GM21526 (cell line): ENCODE data around the gene CCDC152.
"Not testable (repeated sequence)": the region's sequence is repeated elsewhere in the genome, so short reads cannot be mapped to it uniquely, and the experiment has no call there.

Experiments
- ATAC-seq: cut with Tn5 transposase; IDR thresholded peaks from one replicate; pipeline ENCODE4 v1.9.1; 2021; ENCODE audit warnings: moderate library complexity; ENCODE audit not compliant: unreplicated experiment, low FRiP score

Gene CCDC152

DNA sequence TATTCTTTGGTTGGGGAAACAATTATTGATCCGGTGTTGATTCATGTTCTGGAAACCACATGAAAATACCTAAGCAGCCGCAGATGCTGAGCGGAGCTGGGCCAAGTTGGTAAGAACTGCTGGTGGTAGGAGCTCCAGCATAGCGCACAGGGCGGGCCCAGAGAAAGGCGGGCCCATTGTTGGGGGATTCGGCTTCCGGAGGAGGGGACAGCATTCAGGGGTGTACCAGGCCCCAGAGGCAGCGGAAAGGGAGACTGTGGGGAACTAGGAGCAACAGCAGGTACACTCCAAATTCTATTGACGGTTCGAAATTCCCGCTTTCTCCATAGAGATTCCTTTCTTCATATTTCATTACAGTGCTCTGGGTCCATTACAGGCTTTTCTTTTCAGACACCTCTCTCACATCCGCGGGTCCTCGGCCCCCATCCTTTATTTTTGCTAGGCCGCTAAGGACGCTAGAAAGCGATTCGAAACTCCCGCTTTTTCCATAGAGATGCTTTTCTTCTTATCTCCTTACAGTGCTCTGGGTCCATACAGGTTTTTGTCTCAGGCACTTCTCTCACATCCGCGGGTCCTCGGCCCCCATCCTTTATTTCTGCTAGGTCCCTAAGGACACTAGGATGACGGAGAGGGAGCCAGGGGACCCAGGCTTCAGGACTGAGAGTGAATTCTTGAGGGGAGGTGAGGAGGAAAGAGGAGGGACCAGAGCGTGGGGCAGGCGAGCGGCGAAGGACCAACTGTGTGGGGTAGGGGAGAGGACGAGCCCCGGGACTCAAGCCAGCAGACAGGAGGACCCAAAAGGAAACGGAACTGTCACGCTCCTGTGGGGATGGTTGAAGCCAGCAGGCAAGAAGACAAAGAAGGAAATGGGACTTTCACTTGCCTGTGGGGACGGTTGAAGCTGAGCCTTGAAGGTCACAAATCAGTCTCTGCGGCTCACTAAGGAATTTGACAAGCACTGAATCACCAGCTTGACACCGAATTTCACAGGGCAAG is at the start of gene CCDC152:
Gene CCDC152 (plus strand): TSS at position 213 of the 996 bp plus-strand sequence. CDS start 2,304 bp downstream, outside the sequence.
- peak; percentile 77 for ATAC-seq

- no peak for ATAC-seq
These were observed 40.8 kb upstream of the CCDC152 start for GRCh38 chr5:42715785-42716184.

DNA sequence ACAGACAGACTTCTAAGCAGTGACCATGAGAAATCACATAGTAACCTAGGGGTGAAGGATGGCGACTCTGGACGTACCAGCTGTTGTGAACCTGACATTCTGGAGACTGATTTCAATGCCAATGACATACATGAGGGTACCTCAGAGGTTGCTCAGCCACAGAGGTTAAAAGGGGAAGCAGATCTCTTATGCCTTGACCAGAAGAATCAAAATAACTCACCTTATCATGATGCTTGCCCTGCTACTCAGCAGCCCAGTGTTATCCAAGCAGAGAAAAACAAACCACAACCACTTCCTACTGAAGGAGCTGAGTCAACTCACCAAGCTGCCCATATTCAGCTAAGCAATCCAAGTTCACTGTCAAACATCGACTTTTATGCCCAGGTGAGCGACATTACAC is 38.0 kb upstream of the CCDC152 start:
- peak; percentile 87 for ATAC-seq

GRCh38 chr5:42719034-42719433 is 37.6 kb upstream of the CCDC152 start:
- ATAC-seq, result peak; percentile 7

GRCh38 chr5:42720251-42720650 is 36.4 kb upstream of the CCDC152 start:
- ATAC-seq, result no peak

DNA sequence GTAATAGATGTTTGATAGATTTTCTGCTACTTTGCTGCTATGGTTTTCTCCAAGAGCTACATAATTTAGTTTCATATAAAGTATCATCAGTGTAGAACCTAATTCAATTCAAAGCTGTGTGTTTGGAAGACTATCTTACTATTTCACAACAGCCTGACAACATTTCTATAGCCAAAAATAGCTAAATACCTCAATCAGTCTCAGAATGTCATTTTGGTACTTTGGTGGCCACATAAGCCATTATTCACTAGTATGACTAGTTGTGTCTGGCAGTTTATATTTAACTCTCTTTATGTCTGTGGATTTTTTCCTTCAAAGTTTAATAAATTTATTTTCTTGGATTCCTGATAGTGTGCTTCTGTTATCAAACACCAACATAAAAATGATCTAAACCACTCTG is 35.1 kb upstream of the CCDC152 start:
- ATAC-seq, result no peak

DNA sequence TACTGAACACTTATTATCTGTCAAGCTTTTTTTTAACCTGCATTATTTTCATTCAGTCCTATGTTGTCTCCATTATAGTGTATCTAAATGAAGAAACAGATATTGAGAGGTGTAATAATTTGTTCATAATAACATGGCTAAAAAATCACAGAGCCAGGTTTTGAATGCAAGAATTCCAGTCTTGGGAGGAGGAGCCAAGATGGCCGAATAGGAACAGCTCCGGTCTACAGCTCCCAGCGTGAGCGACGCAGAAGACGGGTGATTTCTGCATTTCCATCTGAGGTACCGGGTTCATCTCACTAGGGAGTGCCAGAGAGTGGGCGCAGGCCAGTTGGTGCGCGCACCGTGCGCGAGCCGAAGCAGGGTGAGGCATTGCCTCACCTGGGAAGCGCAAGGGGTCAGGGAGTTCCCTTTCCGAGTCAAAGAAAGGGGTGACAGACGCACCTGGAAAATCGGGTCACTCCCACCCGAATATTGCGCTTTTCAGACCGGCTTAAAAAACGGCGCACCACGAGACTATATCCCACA is 22.0 kb upstream of the CCDC152 start:
- ATAC-seq, result not testable (repeated sequence)

GRCh38 chr5:42740920-42741319 is 15.7 kb upstream of the CCDC152 start:
- ATAC-seq, result no peak

DNA sequence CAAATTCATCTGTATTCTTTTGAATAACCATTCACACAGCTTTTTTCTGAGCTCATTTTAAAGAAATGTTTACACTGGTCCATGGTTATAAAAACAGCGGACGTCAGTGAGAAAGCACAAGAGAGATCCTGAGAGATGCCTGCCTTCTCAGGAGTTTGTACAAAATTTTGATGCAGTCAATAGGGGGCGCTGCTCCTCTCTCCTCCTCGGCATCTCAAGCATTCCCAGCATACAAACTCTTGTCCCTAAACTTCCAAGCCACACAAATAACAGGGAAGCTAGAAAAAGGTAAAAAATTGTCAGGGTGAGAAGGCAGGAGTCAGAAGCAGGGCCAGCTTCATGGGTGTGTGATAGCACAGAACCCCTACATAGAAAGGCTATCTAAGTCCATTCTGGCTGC is 11.2 kb upstream of the CCDC152 start:
- no peak for ATAC-seq

- no peak for ATAC-seq
These were observed 10.8 kb upstream of the CCDC152 start for GRCh38 chr5:42745856-42746255.

DNA sequence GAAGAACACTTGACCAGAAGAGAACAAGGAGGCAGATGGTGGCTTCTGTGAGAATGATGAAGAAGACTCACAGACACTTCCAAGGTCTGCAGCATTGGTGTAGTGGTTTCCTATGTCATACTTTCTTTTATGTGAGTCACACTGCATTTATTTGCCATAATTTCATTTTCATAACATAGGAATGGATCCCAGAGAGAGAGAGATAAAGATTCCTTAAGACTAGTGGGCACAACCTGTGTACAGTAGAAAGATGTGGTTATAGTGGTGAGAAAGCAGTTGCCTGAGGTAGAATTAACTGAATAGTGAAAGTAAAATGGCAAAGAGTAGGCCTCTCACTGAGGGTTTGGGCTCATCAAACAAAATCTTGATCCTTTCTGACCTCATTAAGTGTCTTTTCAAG is 7.6 kb upstream of the CCDC152 start:
- ATAC-seq, result no peak

- ATAC-seq, result no peak
These were observed 6.1 kb upstream of the CCDC152 start for GRCh38 chr5:42750507-42750906.

DNA sequence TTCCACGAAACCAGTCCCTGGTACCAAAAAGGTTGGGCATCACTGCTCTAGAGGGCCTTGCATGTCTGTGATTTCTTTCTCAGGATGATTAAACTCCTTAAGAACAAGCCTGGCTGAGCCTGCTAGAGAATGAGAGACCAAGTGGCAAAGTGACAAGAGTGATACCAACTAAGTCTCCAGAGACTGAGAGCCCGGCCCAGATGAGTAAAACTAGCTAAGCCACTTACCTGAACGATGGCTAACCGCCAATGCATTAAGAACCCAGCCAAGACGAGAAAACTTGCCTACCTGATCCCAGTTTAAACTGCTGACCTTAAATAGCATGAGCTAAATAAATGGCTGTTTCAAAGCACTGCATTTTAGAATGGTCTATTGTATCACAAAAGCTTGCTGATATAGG is 5.6 kb upstream of the CCDC152 start:
- no peak for ATAC-seq

DNA sequence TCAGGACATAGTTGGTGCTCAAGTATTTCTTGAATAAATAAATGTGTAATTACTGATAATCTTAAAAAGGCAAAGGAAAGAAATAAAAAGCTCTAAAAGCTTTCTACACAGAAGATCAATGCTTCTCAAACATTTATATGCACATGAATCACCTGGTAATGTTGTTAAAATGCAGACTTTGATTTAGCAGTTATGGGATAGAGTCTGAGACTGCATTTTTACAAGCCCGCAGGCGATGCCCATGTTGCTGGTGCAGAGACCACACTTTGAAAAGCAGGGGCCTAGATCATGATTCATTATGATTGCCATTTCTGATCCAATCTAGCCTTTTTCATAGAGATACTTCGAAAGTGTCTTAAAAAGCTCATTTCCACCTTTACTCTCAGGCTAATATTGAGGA is 3.5 kb upstream of the CCDC152 start:
- ATAC-seq, result no peak

DNA sequence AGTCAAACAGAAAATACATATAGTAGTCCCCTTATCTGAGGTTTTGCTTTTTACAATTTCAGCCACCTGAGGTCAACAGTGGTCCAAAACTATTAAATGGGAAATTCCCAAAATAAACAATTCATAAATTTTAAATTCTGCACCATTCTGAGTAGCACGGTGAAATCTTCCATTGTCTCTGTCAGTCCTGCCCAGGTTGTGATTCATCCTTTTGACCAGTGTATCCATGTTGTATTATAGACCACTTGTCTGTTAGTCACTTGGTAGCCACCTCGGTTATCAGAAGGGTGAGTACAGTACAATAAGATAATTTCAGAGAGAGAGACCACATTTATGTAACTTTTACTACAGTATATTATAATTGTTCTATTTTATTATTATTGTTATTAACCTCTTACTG is 2.8 kb downstream of the CCDC152 start:
- ATAC-seq, result no peak

GRCh38 chr5:42760426-42760825 is 3.8 kb downstream of the CCDC152 start:
- no peak for ATAC-seq

- ATAC-seq, result no peak
These were observed 5.2 kb downstream of the CCDC152 start for GRCh38 chr5:42761791-42762190.

DNA sequence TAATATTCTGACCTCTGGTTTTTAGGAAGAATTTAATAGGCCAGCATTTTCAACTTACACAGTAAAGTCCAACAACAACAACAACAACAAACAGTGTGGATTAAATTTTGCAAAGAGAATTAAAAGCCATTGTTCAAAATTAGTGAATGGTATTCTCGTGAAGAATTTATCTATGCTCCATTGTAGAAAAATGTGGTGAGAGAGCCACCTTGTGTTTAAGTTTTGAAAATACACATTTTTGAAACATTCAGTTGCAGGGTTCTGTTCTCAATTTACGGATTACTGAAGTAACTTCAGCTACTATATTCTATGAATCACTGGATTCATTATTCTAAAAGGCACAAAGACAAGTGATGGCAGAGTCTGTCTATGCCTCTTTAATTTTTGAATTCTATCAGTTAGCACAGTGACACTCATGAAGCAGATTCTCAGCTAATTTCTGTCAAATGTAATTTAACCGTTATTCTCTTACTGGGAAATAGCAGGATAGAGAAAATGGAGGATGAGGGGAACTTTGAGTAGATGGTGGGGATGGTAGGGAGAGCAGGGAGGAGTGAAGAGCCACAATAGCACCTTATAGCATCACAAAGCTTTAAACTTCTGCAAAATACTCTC is 11.0 kb downstream of the CCDC152 start:
- ATAC-seq, result no peak

DNA sequence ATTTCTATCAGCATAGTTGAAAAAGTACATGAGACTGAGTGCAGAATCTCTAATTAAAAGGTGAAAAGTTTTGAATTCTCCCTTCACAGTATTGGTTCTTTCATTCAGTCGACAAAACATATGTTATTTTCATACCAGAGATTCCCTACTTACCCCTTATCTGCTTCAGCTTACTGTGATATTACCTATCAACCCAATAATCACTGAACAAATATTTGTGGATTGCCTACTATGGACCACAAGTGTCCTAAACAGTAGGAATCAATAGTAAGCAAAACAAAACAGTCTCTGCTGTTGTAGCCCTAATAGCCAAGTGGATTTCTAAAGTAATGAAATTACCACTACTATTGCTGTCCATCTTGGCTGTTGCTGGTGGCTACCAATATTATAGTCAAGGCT is 11.5 kb downstream of the CCDC152 start:
- no peak for ATAC-seq

DNA sequence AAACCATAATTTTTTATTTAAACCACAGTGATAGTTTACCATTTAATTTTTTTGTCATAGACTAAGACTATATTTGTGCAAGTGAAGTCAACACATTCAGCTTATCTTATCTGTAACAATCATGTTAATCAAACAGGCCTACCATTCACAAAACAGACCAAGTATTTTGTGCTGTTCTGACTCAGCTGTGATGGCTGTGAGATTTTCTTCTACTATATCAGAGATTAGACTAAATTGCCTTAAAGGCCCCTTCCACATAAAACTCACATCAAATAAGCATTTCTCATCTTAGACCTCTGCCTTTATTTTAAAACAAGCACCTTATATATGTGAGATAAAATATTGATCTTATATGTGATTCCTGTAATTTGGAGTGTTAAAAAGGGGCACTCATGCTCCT is 13.4 kb downstream of the CCDC152 start:
- ATAC-seq, result no peak

- ATAC-seq, result no peak
These were observed 15.8 kb downstream of the CCDC152 start for GRCh38 chr5:42772265-42772993.
